ENCODE measurements around the gene NT5C2.
"Not testable (repeated sequence)": the region's sequence is repeated elsewhere in the genome, so short reads cannot be mapped to it uniquely, and the experiment has no call there.

Gene NT5C2

DNA sequence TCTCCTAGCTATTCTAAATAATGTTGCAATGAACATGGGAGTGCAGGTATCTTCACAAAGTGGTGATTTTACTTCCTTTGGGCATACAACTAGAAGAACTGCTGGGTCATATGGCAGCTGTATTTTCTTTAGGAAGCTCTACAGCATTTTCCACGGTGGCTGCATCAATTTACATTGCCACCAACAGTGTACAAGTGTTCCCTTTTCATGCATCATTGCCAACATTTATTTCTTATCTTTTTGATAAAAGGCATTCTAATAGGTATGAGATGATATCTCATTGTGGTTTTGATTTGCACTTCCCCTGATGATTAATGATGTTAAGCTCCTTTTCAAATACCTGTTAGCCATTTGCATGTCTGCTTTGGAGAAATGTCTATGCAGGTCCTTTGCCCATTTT is 52.6 kb downstream of the NT5C2 start:
- DNase-seq (ENCODE audit: extremely low spot score), result no peak
- CTCF ChIA-PET, result interaction anchor here (0.9 to 1.4 kb wide), 2 partner anchors 36 to 239 kb away, joined by 3 read pairs; no protein-coding TSS in a partner anchor

DNA sequence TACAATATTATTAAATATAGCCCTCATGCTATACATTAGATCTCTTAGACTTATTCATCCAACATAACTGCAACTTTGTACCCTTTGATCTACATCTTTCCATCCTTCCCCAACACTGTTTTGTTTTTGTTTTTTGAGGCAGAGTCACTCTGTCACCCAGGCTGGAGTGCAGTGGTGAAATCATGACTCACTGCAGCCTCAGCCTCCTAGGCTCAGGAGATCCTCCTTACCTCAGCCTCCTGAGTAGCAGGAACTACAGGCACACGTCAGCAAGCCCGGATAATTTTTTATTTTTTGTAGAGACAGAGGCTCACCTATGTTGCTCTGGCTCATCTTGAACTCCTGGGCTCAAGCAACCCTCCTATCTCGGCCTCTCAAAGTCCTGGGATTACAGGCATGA is 53.3 kb downstream of the NT5C2 start:
- POLR2A ChIA-PET, result no interaction called here
- DNase-seq (ENCODE audit: extremely low spot score), result no peak
- TF ChIP-seq, protein P1, sequence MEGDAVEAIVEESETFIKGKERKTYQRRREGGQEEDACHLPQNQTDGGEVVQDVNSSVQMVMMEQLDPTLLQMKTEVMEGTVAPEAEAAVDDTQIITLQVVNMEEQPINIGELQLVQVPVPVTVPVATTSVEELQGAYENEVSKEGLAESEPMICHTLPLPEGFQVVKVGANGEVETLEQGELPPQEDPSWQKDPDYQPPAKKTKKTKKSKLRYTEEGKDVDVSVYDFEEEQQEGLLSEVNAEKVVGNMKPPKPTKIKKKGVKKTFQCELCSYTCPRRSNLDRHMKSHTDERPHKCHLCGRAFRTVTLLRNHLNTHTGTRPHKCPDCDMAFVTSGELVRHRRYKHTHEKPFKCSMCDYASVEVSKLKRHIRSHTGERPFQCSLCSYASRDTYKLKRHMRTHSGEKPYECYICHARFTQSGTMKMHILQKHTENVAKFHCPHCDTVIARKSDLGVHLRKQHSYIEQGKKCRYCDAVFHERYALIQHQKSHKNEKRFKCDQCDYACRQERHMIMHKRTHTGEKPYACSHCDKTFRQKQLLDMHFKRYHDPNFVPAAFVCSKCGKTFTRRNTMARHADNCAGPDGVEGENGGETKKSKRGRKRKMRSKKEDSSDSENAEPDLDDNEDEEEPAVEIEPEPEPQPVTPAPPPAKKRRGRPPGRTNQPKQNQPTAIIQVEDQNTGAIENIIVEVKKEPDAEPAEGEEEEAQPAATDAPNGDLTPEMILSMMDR (IDR thresholded peaks at IDR 0.05; ENCODE audit: control extremely low read depth, extremely low read depth, low read depth, missing control alignments), result no peak
- CTCF ChIA-PET, result interaction anchor here (0.9 kb wide), 1 partner anchor 35 kb away, joined by 3 read pairs; no protein-coding TSS in a partner anchor

More for the DNA sequence above, 52.6 kb downstream of the NT5C2 start:
- TF ChIP-seq, protein P1 (IDR thresholded peaks at IDR 0.05; ENCODE audit: control extremely low read depth, extremely low read depth, low read depth, missing control alignments), result no peak
- POLR2A ChIA-PET, result no interaction called here

DNA sequence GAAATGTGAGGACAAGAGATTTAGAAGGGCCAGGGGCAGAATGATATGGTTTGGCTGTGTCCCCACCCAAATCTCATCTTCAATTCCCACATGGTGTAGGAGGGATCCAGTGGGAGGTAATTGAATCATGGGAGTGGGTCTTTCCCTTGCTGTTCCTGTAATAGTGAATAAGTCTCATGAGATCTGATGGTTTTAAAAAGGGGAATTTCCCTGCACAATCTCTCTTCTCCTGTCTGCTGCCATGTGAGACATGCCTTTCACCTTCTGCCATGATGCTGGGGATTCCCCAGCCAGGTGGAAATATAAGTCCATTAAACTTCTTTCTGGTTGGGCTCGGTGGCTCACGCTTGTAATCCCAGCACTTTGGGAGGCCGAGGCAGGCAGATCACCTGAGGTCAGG is 57.9 kb downstream of the NT5C2 start:
- CTCF ChIA-PET; DNase-seq (ENCODE audit: extremely low spot score); POLR2A ChIA-PET: not testable (repeated sequence)

DNA sequence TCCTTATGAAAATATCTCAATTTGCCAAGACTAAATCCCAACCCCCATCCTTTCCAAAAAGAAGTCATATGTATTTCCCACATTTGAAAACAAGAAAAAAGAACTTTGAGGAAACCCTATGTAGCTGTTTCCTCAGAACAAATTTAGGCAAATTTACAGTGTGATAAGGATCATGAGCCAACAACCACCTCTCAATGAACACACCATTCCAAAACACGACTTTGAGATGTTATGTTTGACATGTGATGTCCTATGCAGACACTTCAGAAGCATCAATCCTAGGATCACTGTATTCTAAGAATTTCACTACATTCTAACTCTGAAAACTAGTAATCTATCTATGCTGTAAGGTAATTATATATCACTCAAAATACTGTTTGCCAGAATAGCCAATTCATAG is 62.2 kb downstream of the NT5C2 start:
- no peak for DNase-seq (ENCODE audit: extremely low spot score)
- ChIA-PET CTCF (no interaction called here), POLR2A (no interaction called here)
- TF ChIP-seq, protein P1 (IDR thresholded peaks at IDR 0.05; ENCODE audit: control extremely low read depth, extremely low read depth, low read depth, missing control alignments), result no peak

DNA sequence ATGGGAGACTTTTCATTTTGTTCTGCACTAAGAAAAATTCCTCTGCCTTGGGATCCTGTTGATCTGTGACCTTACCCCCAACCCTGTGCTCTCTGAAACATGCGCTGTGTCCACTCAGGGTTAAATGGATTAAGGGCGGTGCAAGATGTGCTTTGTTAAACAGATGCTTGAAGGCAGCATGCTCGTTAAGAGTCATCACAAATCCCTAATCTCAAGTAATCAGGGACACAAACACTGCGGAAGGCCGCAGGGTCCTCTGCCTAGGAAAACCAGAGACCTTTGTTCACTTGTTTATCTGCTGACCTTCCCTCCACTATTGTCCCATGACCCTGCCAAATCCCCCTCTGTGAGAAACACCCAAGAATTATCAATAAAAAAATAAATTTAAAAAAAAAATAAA is 62.9 kb downstream of the NT5C2 start:
- DNase-seq (ENCODE audit: extremely low spot score); CTCF ChIA-PET; POLR2A ChIA-PET: not testable (repeated sequence)

DNA sequence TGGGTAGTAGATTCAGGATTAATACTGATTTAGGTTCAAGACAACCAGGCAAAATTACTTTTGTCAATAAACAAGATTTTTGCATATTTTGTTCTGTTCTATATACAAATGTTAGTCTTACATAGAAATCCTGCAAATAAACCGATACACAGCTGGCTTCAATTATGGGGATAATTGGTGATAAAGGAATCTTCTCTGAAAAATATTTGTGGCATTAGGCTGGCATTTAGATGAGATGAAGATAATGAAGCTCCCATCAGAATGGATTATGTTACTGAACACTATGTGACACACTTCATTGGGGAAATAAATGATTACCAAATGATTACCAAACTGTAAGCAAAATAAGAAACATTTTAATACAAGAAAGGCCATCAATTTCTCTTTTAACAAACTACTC is 65.8 kb downstream of the NT5C2 start:
- DNase-seq (ENCODE audit: extremely low spot score), result no peak
- TF ChIP-seq, protein P1 (IDR thresholded peaks at IDR 0.05; ENCODE audit: control extremely low read depth, extremely low read depth, low read depth, missing control alignments), result no peak
- POLR2A ChIA-PET, result no interaction called here
- CTCF ChIA-PET, result interaction anchor here (1.0 to 1.6 kb wide), 2 partner anchors 10 to 18 kb away, joined by 4 to 7 read pairs; no protein-coding TSS in a partner anchor

DNA sequence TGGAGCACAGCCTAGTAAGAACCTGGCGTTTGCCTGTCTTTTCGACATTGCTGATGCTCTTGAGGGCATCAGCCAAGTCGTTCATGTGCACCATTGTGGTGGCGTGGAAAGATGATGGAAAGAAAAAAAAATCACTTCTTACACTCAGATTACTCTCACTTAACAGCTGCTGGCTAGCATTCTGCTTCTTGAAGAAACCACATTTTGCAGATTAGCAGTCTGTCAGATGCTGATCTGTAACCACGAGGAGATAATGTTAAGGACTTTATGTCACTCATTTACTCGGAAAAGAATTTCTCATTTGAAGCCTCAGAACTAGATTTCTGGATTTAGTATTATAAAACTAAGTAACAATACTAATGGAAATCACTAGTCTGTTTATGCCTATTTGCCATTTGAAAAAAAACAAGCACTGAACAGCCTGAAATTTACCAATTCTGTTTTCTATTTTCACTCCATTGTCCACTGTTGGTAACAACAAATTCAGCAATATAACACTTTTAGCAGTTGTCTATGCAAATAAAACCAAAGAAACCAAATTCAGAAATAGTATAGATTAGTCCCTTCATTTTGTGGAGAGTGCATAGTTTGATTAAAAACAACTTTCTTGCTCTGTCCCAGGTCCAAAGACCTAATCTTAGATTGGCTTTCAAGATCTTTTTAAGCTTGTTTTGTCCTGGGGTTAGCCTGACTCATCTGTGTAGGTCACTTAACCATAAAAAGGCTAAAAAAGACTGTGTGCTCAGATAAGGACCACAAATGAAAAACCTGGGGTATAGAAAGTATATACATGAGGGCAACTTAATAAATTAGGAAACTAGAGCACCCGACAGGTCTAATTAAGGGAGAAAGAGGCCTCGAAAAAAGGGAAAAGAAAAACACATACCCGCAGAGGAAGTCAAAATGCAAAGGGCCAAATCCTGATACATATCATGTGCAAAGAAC is 67.5 kb downstream of the NT5C2 start:
- TF ChIP-seq, protein P1 (IDR thresholded peaks at IDR 0.05; ENCODE audit: control extremely low read depth, extremely low read depth, low read depth, missing control alignments), result no peak

More for the DNA sequence above, 67.5 kb downstream of the NT5C2 start:
- DNase-seq (ENCODE audit: extremely low spot score), result peak; percentile 45
- CTCF ChIA-PET, result interaction anchor here (1.4 to 2.6 kb wide), 3 partner anchors 12 to 67 kb away, joined by 4 to 7 read pairs (median 7); partner anchors contain the start of gene NT5C2
- POLR2A ChIA-PET, result no interaction called here

Measured in GM10248 (cell line).